Fibroblast of mammary gland (primary cell): ENCODE results near the gene FBXL16.

Experiments
- DNase-seq: peaks from one replicate; pipeline ENCODE4 v3.0.0-alpha.2; 2010; ENCODE audit warnings: low read depth
- H3K4me3 ChIP-seq: 2 replicates; pipeline ENCODE4 v1.5.1; 2011; ENCODE audit warnings: low read depth, mild to moderate bottlenecking, low read length, moderate library complexity; ENCODE audit not compliant: control insufficient read depth
- CTCF ChIP-seq: conservative IDR thresholded peaks from 2 replicates; pipeline ENCODE4 v1.5.1; 2011; ENCODE audit warnings: low read depth, low read length, inconsistent platforms; ENCODE audit not compliant: control insufficient read depth, insufficient read depth

FBXL16 gene

GRCh38 chr16:726188-726437 lies 20.5 kb upstream of the FBXL16 start:
- TF ChIP-seq CTCF = no peak
- no peak overlapping the region for H3K4me3 ChIP-seq
- no peak for DNase-seq

- no peak for DNase-seq
- H3K4me3 ChIP-seq = no peak overlapping the region
- TF ChIP-seq CTCF = no peak
Measured at GRCh38 chr16:725463-726187, 20.0 kb upstream of the FBXL16 start.

- TF ChIP-seq CTCF = no peak
- DNase-seq = no peak
- H3K4me3 ChIP-seq = no peak overlapping the region
Measured at GRCh38 chr16:725041-725376, 19.4 kb upstream of the FBXL16 start.

- no peak for DNase-seq
- no peak overlapping the region for H3K4me3 ChIP-seq
- no peak for TF ChIP-seq CTCF
Measured at GRCh38 chr16:724188-725040, 18.8 kb upstream of the FBXL16 start.

- no peak overlapping the region for H3K4me3 ChIP-seq
- no peak for TF ChIP-seq CTCF
- no peak for DNase-seq
Measured at GRCh38 chr16:723695-724094, 18.1 kb upstream of the FBXL16 start.

- no peak for DNase-seq
- no peak for TF ChIP-seq CTCF
- H3K4me3 ChIP-seq = no peak overlapping the region
Measured at GRCh38 chr16:722835-723633, 17.4 kb upstream of the FBXL16 start.
